ENCODE results near the gene SLC10A1. TPM values are rescaled to one million over a fixed set of nuclear protein-coding genes. Genes with fewer than 3 reads are reported as not detected.

SLC10A1 gene
- total RNA-seq, 1 experiment from 2014 or later, result not detected

GRCh38 chr14:69839661-69840060, 42.6 kb upstream of the SLC10A1 start:
- Histone ChIP-seq H2BK15ac (ENCODE audit: low read depth, low read length) (no peak overlapping the region), H3K79me2 (ENCODE audit: insufficient read depth, low read length) (no peaks in the 10 kb centered on the region), H2BK5ac (ENCODE audit: insufficient read length, low read length) (no peak overlapping the region), H4K91ac (ENCODE audit: insufficient read length, low read depth, low read length) (no peak overlapping the region), H3K9me3 (ENCODE audit: control insufficient read depth, low read depth, low read length) (no peaks in the 10 kb centered on the region), H3K4ac (ENCODE audit: low read depth, low read length) (no peak overlapping the region), H2AFZ (ENCODE audit: low read length) (no peak overlapping the region), H3K9ac (ENCODE audit: extremely low read depth, insufficient read length, low read length) (no peak overlapping the region), H3T11ph (ENCODE audit: low read length) (no peak overlapping the region), H4K5ac (ENCODE audit: insufficient read length, low read depth, low read length) (no peak overlapping the region), H2AK5ac (ENCODE audit: insufficient read length, low read length) (no peak overlapping the region), H3K23ac (ENCODE audit: insufficient read length, low read depth, low read length) (no peak overlapping the region), H4K20me1 (ENCODE audit: control insufficient read depth, insufficient read depth, insufficient read length) (no peaks in the 10 kb centered on the region), H3K79me1 (ENCODE audit: insufficient read depth, low read depth, low read length, poor library complexity, severe bottlenecking) (no peaks in the 10 kb centered on the region), H3K14ac (ENCODE audit: insufficient read depth, low read length) (no peak overlapping the region), H3K23me2 (ENCODE audit: insufficient read length, low read depth, low read length, poor library complexity, severe bottlenecking) (no peaks in the 10 kb centered on the region), H3K27ac (ENCODE audit: insufficient read length, low read depth, low read length) (no peak overlapping the region), H3K4me2 (ENCODE audit: insufficient read depth, insufficient read length, low read length) (no peak overlapping the region), H3K18ac (ENCODE audit: insufficient read length, low read depth, low read length) (no peak overlapping the region), H2BK120ac (ENCODE audit: low read depth, low read length, poor library complexity, severe bottlenecking) (no peak overlapping the region), H3K27me3 (ENCODE audit: insufficient read depth, low read length) (no peaks in the 10 kb centered on the region), H3K4me1 (ENCODE audit: insufficient read depth, low read length) (no peaks in the 10 kb centered on the region; the same call in 1 of the 2 replicates), H3K56ac (ENCODE audit: insufficient read length, low read depth, low read length) (no peak overlapping the region), H4K8ac (replicated peaks; ENCODE audit: insufficient read length, low read depth, low read length) (no peak overlapping the region), H2BK12ac (ENCODE audit: insufficient read length, low read depth, low read length) (no peak overlapping the region), H2BK20ac (ENCODE audit: low read depth, low read length, poor library complexity, severe bottlenecking) (no peak overlapping the region)
- H3K9me3 Mint-ChIP-seq, result no peaks in the 10 kb centered on the region
- TF ChIP-seq CTCF (conservative IDR thresholded peaks at IDR 0.05), result no peak
- H3K36me3 Mint-ChIP-seq (ENCODE audit: insufficient read depth in 1 of 3, low read depth in 3 of 3), result no peaks in the 10 kb centered on the region
- H3K27ac Mint-ChIP-seq, result no peak overlapping the region
- no peak overlapping the region for H3K4me3 Mint-ChIP-seq
- DNase-seq, result no peak
- H3K4me1 Mint-ChIP-seq, result no peaks in the 10 kb centered on the region
- H3K27me3 Mint-ChIP-seq (ENCODE audit: low read depth), result no peaks in the 10 kb centered on the region
- WGBS (ENCODE audit: extremely low coverage, insufficient read length, low lambda C conversion rate), result no CpG with 5 or more reads among the region's 3 CpGs

All from H9 (cell line).